GM12864 (cell line): ENCODE results near the gene MTRF1.
"Not testable (repeated sequence)": the region's sequence is repeated elsewhere in the genome, so short reads cannot be mapped to it uniquely, and the experiment has no call there.

Source experiments
- DNase-seq: peaks from one replicate; pipeline ENCODE4 v3.0.0-alpha.2; 2011; ENCODE audit warnings: low read depth
- H3K4me3 ChIP-seq: 2 replicates; pipeline ENCODE4 v1.5.1; 2011; ENCODE audit warnings: mild to moderate bottlenecking, low read depth, low read length, control low read depth
- TF ChIP-seq, protein P1 (sequence below): IDR thresholded peaks from 2 replicates; pipeline ENCODE4 v1.5.1; 2011; ENCODE audit warnings: low read depth, mild to moderate bottlenecking, moderate library complexity, low read length, control low read depth, inconsistent platforms; ENCODE audit errors: missing control alignments

The MTRF1 gene

DNA sequence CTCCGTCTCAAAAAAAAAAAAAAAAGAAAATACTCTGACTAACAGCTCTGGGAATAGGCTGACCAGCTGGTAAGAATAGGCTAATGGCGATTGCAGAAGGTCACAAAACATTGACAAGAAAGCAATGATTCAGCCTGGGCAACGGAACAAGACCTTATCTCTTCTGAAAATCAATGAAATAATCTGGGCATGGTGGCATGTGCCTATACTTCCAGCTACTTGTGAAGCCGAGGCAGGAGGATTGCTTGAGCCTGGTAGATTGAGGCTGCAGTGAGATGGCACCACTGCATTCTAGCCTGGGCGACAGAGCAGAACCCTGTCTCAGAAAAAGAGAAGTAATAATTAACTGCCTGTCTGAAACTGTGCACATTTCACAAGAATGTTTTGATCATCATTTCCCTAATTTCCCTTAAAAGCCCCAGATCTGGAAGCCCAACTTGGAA lies 18.8 kb upstream of the MTRF1 start:
- no peak for DNase-seq
- H3K4me3 ChIP-seq, result no peak overlapping the region
- TF ChIP-seq, protein P1, sequence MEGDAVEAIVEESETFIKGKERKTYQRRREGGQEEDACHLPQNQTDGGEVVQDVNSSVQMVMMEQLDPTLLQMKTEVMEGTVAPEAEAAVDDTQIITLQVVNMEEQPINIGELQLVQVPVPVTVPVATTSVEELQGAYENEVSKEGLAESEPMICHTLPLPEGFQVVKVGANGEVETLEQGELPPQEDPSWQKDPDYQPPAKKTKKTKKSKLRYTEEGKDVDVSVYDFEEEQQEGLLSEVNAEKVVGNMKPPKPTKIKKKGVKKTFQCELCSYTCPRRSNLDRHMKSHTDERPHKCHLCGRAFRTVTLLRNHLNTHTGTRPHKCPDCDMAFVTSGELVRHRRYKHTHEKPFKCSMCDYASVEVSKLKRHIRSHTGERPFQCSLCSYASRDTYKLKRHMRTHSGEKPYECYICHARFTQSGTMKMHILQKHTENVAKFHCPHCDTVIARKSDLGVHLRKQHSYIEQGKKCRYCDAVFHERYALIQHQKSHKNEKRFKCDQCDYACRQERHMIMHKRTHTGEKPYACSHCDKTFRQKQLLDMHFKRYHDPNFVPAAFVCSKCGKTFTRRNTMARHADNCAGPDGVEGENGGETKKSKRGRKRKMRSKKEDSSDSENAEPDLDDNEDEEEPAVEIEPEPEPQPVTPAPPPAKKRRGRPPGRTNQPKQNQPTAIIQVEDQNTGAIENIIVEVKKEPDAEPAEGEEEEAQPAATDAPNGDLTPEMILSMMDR, result no peak

DNA sequence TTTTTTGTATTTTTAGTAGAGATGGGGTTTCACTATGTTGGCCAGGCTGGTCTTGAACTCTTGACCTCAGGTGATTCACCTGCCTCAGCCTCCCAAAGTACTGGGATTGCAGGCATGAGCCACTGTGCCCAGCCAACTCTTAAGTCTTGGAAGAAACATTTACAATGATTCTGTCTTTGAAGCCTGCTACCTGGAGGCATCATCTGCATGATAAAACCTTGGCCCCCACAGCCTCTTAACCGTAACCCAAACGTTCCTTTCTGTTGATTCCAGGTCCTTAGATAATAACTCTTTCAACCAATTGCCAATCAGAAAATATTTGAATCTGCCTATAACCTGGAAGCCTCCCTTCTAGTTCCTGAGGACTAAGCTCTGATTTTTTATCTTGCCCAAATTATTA lies 15.8 kb upstream of the MTRF1 start:
- DNase-seq, H3K4me3 ChIP-seq: not testable (repeated sequence)

DNA sequence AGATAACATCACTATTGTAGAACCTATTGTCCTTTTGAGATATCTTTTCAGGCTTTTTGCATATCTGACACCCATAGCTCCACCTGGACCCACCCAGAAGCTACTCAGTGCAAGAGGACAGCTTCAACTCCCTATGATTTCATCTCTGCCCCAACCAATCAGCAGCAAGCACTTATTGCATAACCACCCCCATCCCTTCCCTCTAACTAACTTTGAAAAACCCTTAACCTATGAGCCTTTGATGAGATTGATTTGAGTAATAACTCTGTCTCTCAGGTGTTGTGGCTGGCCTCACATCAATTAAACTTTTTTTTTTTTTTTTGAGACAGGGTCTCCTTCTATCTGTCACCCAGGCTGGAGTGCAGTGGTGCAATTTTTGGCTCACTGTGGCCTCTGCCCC lies 13.4 kb upstream of the MTRF1 start:
- H3K4me3 ChIP-seq, result no peak overlapping the region
- no peak for DNase-seq
- TF ChIP-seq, protein P1, result no peak

DNA sequence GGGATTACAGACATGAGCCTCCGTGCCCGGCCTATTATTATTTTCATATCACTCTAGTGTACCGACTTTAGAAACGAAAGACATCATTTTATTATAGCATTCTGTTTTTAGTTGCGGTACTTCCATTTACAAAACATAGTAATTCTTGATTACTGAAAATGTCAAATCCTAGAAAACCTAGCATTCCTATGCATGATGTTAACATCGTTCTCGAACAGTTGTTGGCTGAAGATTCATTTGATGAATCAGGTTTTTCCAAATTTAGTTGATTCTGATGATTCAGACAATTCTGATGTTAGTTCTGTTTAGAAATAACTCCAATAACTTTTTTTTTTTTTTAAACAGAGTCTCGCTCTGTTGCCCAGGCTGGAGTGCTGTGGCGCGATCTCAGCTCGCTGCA lies 11.5 kb upstream of the MTRF1 start:
- TF ChIP-seq, protein P1, result no peak
- no peak overlapping the region for H3K4me3 ChIP-seq
- no peak for DNase-seq

DNA sequence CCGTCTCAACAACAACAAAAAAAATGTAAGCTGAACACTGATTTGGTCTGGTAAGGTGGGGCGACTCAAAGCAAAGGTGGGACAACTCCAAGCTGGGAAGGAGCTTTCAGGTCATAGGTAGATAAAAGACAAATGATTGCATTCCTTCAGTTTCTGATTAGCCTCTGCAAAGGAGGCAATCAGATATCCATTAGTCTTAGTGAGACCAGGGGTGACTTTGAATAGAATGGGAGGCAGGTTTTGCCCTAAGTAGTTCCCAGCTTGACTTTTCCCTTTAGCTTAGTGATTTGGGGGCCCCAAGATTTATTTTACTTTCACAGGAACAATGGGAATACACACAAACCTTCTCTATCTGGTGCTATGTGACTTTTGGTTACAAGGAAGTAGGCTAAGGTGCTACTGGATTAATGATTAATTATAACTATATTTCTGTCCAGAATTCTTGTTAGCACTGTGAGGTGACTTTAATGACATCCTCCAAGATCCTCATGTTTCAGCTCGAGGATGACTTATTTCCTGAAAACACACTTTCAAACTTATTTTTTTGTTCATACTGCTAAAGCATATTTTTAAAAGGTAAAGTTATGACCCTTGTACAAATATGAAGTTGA lies 10.6 kb upstream of the MTRF1 start:
- TF ChIP-seq, protein P1, result no peak
- H3K4me3 ChIP-seq, result no peak overlapping the region
- DNase-seq, result no peak

DNA sequence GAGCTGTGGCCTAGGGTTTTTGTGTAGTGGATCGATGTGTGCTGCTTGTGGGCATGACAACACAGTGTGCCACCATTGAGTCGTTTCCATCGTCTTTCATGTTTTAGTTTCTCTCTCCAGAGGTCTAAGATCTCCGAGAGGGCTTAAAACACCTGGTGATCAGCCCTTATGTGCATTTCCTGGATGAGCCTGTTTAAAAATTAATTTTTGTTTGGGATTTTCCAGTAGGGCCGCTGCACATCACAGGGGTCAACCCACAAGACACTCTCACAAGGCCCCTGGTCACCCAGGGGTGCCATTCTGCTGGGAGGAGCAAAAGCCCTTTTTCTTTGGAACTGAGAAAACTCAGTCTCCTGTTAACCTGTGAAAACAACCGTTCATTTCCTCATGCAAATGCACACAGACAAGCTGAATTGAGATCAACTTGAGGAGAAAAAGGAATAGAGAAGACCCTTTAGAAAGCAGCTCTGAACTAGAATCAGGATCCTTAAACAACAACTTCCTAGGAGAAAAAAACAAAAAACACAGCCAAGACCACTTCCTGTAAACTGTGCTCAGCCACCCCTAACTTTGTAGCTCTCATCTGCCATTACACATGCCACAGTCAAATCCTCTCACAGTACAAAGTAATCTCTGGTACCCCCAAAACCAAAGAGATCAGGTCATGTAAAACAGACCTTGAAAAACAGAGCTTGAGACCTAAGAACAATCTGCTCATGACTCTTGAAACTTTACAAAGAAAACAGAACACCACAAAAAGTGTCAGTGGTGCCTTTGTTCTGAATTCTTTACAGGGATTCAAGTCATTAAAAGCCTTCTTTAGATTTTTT lies 8.3 kb upstream of the MTRF1 start:
- no peak for DNase-seq
- TF ChIP-seq, protein P1, result no peak
- H3K4me3 ChIP-seq, result no peak overlapping the region

DNA sequence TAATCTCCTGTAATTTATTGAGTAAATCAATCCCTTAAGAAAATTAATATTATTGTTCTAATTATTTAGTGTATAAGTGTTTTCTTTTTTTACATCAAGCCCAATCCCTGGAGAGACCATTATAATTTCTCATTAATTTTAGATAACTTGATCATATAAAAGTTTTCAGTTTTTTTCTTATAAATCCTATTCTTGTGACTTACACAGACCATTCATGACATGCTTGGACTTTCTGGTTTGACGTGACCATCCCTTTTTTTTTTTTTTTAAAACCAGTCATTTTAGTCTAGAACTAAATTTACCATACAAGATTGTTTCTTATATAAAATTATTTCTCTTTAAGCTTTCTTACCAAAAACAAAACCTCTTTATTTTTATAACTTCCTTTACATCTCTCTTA lies 5.4 kb upstream of the MTRF1 start:
- DNase-seq, result no peak
- H3K4me3 ChIP-seq, result no peak overlapping the region
- TF ChIP-seq, protein P1, result no peak
